ENCODE measurements around the gene LDHAL6A. TPM values are rescaled to one million over a fixed set of nuclear protein-coding genes. Genes with fewer than 3 reads are reported as not detected.

The LDHAL6A gene
- total and polyA plus RNA-seq, 2 of the 13 experiments (the other 11 are each of a cell fraction or from before 2014, with no cell fraction given) = not detected

- WGBS (ENCODE audit: low lambda C conversion rate) = 40% methylated on average over 1 of the region's 2 CpGs
- no peak for TF ChIP-seq GTF2F1 (IDR thresholded peaks at IDR 0.05; ENCODE audit: low read length)
- TF ChIP-seq BCL3 (CRISPR knock-in tag; IDR thresholded peaks at IDR 0.05) = no peak
- TF ChIP-seq ZBTB25 (CRISPR knock-in tag; IDR thresholded peaks at IDR 0.05) = no peak
- TF ChIP-seq ARNT2 (CRISPR knock-in tag; IDR thresholded peaks at IDR 0.05; ENCODE audit: low read depth) = no peak
- TF ChIP-seq AFF4 (CRISPR knock-in tag; IDR thresholded peaks at IDR 0.05) = no peak
- TF ChIP-seq HNRNPLL (IDR thresholded peaks at IDR 0.05; ENCODE audit: low read depth, low read length, poor library complexity, severe bottlenecking) = no peak
- no peak for TF ChIP-seq MAFG (CRISPR knock-in tag; IDR thresholded peaks at IDR 0.05)
- no peak for TF ChIP-seq SRF (IDR thresholded peaks at IDR 0.05; ENCODE audit: low read depth, low read length)
- TF ChIP-seq RAD51 (IDR thresholded peaks at IDR 0.05; ENCODE audit: borderline replicate concordance) = no peak
- no peak for TF ChIP-seq NFAT5 (CRISPR knock-in tag; IDR thresholded peaks at IDR 0.05)
- no peak for TF ChIP-seq REXO4 (CRISPR knock-in tag; IDR thresholded peaks at IDR 0.05; ENCODE audit: borderline replicate concordance)
- TF ChIP-seq SAFB2 (CRISPR knock-in tag; IDR thresholded peaks at IDR 0.05; ENCODE audit: borderline replicate concordance, low read depth) = no peak
- TF ChIP-seq MIER3 (CRISPR knock-in tag; IDR thresholded peaks at IDR 0.05; ENCODE audit: borderline replicate concordance) = no peak
- TF ChIP-seq ZNF713 (CRISPR knock-in tag; IDR thresholded peaks at IDR 0.05) = no peak
Measured at GRCh38 chr11:18452927-18453326, 2.7 kb upstream of the LDHAL6A start.

More at GRCh38 chr11:18452927-18453326, 2.7 kb upstream of the LDHAL6A start:
- CTCF ChIA-PET (ENCODE audit: low intra/inter-chr PET ratio, low total read pairs) = no interaction called here
- Histone ChIP-seq H3K27ac (ENCODE audit: extremely low read length, insufficient read depth, low read length) (no peak overlapping the region), H3K9ac (ENCODE audit: insufficient read depth, low read depth, low read length) (no peak overlapping the region), H4K20me1 (ENCODE audit: insufficient read depth, low read length) (no peaks in the 10 kb centered on the region), H2AFZ (ENCODE audit: low read length) (no peak overlapping the region), H3K4me3 (replicated peaks in 1 of 3; ENCODE audit: insufficient read depth in 1 of 3, low read depth in 2 of 3, low read length in 3 of 3) (no peak overlapping the region), H3K79me2 (ENCODE audit: insufficient read depth, low read length) (no peaks in the 10 kb centered on the region), H3K36me3 (replicated peaks in 1 of 2; ENCODE audit: control insufficient read depth in 1 of 2, insufficient read depth in 2 of 2, low read length in 2 of 2) (no peaks in the 10 kb centered on the region), H3K27me3 (ENCODE audit: control insufficient read depth in 1 of 2, insufficient read depth in 2 of 2, low read length in 2 of 2) (no peaks in the 10 kb centered on the region; a peak in 1 of 5 replicates), H3K4me1 (ENCODE audit: insufficient read depth, low read length) (no peaks in the 10 kb centered on the region), H3K9me3 (ENCODE audit: low read length) (no peaks in the 10 kb centered on the region), H3K4me2 (ENCODE audit: low read depth, low read length) (no peak overlapping the region)
- in situ Hi-C loops (cut with HindIII; ENCODE audit: extremely low pct_ligation_motif_present, low pct_unique_long_range_greater_than_20kb) = no loop called here
- POLR2A ChIA-PET = no interaction called here
- FAIRE-seq = no peak
- no TSS peak for BruUV-seq (replicated peaks)
- DNase-seq (ENCODE audit: low spot score) = no peak
- no peak for ATAC-seq
- intact Hi-C loops (cut with micrococcal nuclease; ENCODE audit: unreplicated experiment) = no loop called here

All from HepG2 (cell line).